Choroid plexus epithelial cell (primary cell): ENCODE results near the gene CAPN8.
A peak's percentile ranks its signal among the peaks of the same experiment; 100 is the strongest.

ENCODE experiments used
- DNase-seq: peaks from one replicate; pipeline ENCODE4 v3.0.0-alpha.2; 2010; ENCODE audit warnings: low read depth
- H3K4me3 ChIP-seq: 2 replicates; pipeline ENCODE4 v1.5.1; 2011; ENCODE audit warnings: low read depth, mild to moderate bottlenecking, control low read depth, low read length, moderate library complexity
- CTCF ChIP-seq: conservative IDR thresholded peaks from 2 replicates; pipeline ENCODE4 v1.5.1; 2011; ENCODE audit warnings: low read depth, mild to moderate bottlenecking, control low read depth, inconsistent platforms, low read length, moderate library complexity

The CAPN8 gene

GRCh38 chr1:223535319-223535718 lies 130.2 kb downstream of the CAPN8 start:
- DNase-seq: no peak
- TF ChIP-seq CTCF: no peak
- no peak overlapping the region for H3K4me3 ChIP-seq

- no peak for TF ChIP-seq CTCF
- DNase-seq: no peak
- no peak overlapping the region for H3K4me3 ChIP-seq
Observed at GRCh38 chr1:223534677-223535076, 130.8 kb downstream of the CAPN8 start.

GRCh38 chr1:223533708-223534107 lies 131.8 kb downstream of the CAPN8 start:
- no peak for TF ChIP-seq CTCF
- no peak overlapping the region for H3K4me3 ChIP-seq
- no peak for DNase-seq

- peak; percentile 87 for TF ChIP-seq CTCF
- DNase-seq: peak; percentile 63
Observed at GRCh38 chr1:223531742-223532341, 133.7 kb downstream of the CAPN8 start.

GRCh38 chr1:223525957-223526356 lies 139.5 kb downstream of the CAPN8 start:
- no peak overlapping the region for H3K4me3 ChIP-seq
- no peak for DNase-seq
- no peak for TF ChIP-seq CTCF

More at GRCh38 chr1:223531742-223532341, 133.7 kb downstream of the CAPN8 start:
- H3K4me3 ChIP-seq: no peak overlapping the region

GRCh38 chr1:223525546-223525945 lies 140.0 kb downstream of the CAPN8 start:
- TF ChIP-seq CTCF: no peak
- no peak overlapping the region for H3K4me3 ChIP-seq
- DNase-seq: no peak

GRCh38 chr1:223524930-223525451 lies 140.5 kb downstream of the CAPN8 start:
- TF ChIP-seq CTCF: no peak
- DNase-seq: no peak
- H3K4me3 ChIP-seq: no peak overlapping the region
